ENCODE measurements around the gene SH3BGRL2. TPM values are rescaled to one million over a fixed set of nuclear protein-coding genes. Genes with fewer than 3 reads are reported as not detected.

SH3BGRL2 gene
- total RNA-seq (2014; rRNA removed), result 3.7 and 3.8 TPM in 2 replicates
- percentile 58 among the genes with signal in this experiment for Bru-seq, nascent RNA
- BruChase-seq, experiment 1, labeled RNA remaining after a 6-hour chase, result percentile 56 among the genes with signal in this experiment
- BruChase-seq, experiment 2, labeled RNA remaining after a 2-hour chase, result percentile 56 among the genes with signal in this experiment
- long read RNA-seq, full-length matches to known transcripts, result 12 of 31 reads
- long read RNA-seq, partial matches to known transcripts, result 17 of 31 reads
- long read RNA-seq, other reads (novel, unspliced or antisense), result 2 of 31 reads

DNA sequence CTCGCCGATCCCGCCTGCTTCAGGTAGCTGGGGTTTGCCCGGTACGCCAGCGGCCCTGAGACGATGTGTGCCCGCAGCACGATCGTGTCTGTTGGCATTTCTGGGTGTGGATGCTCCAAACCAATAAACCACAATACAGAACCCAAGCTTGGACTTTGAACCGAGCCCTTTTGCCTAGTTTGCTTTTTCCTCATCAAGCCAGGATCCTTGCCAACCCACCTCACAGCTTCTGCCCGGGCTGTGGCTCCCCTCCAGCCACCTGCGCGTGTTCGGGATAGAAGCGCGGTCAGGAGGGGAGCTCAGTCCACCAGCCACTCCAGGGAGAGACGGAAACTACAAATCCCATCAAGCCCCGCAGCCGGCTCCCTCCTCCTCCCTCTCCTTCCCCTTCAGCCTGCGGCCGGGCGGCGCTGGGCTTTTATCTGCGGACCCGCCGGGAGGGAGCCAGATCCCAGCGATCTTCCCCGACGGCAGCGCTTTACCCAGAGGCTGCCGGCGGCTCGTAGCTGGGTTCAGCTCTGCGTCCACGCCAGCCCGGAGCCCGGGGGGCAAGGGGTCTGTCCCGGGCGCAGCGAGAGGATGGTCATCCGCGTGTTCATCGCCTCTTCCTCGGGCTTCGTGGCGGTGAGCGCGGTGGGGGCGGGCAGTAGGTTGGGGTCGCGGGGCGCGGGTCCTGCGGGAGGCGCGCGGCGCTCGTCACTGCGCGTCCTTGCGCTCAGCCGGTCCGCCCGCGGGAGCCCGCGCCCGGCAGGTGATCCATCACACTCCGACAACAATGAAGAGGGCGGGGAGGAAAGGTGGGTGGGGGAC is at the start of gene SH3BGRL2:
Gene SH3BGRL2, plus strand, starts transcription at position 447 of the 810 bp plus-strand sequence. Its CDS starts 133 bp downstream, at position 580.
- DNase-seq, result peak; percentile 63
- intact Hi-C loops (cut with micrococcal nuclease), result loop anchor here (5.0 kb wide), 1 partner anchor 41 kb away; no protein-coding TSS in a partner anchor
- TSS peak; percentile 35 for BruUV-seq (replicated peaks)
- Histone ChIP-seq H4K20me1 (ENCODE audit: low read length) (no peaks in the 10 kb centered on the region), H3K4me3 (ENCODE audit: low read length) (peak within 1 kb of the TSS; percentile 94), H3K4me2 (ENCODE audit: low read length) (peak within 1 kb of the TSS; percentile 97), H3K9me3 (ENCODE audit: low read length) (no peaks in the 10 kb centered on the region), H3K27me3 (ENCODE audit: low read length) (no peaks in the 10 kb centered on the region), H3K9me2 (replicated peaks; ENCODE audit: low read length) (no peaks in the 10 kb centered on the region), H3F3A (ENCODE audit: low read length, unreplicated experiment) (no peaks in the 10 kb centered on the region), H3K27ac (ENCODE audit: low read length) (no peak within 1 kb of the TSS), H3K36me3 (ENCODE audit: low read depth, low read length) (no peaks in the 10 kb centered on the region), H3K4me1 (ENCODE audit: insufficient read depth, low read length) (peaks cover 26% of the 10 kb centered on the region), H2AFZ (ENCODE audit: low read length) (peak within 1 kb of the TSS; percentile 98), H3K9ac (ENCODE audit: low read length) (peak within 1 kb of the TSS; percentile 72), H3K79me2 (ENCODE audit: low read length) (no peaks in the 10 kb centered on the region)
- POLR2A ChIA-PET (ENCODE audit: unreplicated experiment), result interaction anchor here (0.6 to 0.7 kb wide), 3 partner anchors 9 to 764 kb away, joined by 3 to 9 read pairs (median 3); no protein-coding TSS in a partner anchor
- ATAC-seq, result peak; percentile 79
- CTCF ChIA-PET, result interaction anchor here (1.0 to 1.1 kb wide), 2 partner anchors 41 to 61 kb away, joined by 4 to 6 read pairs; no protein-coding TSS in a partner anchor
- TF ChIP-seq EZH2 (IDR thresholded peaks at IDR 0.05; ENCODE audit: low read length, unreplicated experiment) (no peak), EZH2phosphoT487 (IDR thresholded peaks at IDR 0.05; ENCODE audit: borderline replicate concordance, low read length) (no peak)

DNA sequence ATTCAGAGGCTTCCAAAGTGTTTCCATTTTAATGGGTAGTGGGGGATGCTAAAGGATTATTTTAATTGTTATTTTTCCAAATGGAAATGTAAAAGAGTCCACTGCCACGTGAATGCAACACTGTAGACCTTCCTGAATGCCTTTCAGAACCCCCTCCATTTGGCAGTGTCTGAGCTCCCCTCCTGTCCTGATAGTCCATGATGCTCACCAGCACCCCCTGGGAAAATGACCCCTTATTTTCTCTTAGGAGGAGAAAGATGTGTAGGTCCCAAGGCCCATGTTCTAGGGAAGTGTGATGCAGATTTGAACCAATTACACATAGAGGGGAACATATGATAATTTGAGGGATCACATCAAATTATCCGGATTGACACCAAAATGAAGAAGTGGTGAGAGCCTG is 46.8 kb upstream of the SH3BGRL2 start:
- Histone ChIP-seq H3K4me1 (ENCODE audit: insufficient read depth, low read length) (no peaks in the 10 kb centered on the region), H3K27me3 (ENCODE audit: low read length) (no peaks in the 10 kb centered on the region), H3K4me2 (ENCODE audit: low read length) (no peak overlapping the region), H3K9me2 (replicated peaks; ENCODE audit: low read length) (no peaks in the 10 kb centered on the region), H4K20me1 (ENCODE audit: low read length) (no peaks in the 10 kb centered on the region), H3K27ac (ENCODE audit: low read length) (no peak overlapping the region), H3K79me2 (ENCODE audit: low read length) (no peaks in the 10 kb centered on the region), H3F3A (ENCODE audit: low read length, unreplicated experiment) (no peaks in the 10 kb centered on the region), H2AFZ (ENCODE audit: low read length) (no peak overlapping the region), H3K4me3 (ENCODE audit: low read length) (no peak overlapping the region), H3K9me3 (ENCODE audit: low read length) (no peaks in the 10 kb centered on the region), H3K36me3 (ENCODE audit: low read depth, low read length) (no peaks in the 10 kb centered on the region), H3K9ac (ENCODE audit: low read length) (no peak overlapping the region)
- intact Hi-C loops (cut with micrococcal nuclease), result no loop called here
- ChIA-PET CTCF (no interaction called here), POLR2A (ENCODE audit: unreplicated experiment) (no interaction called here)
- no peak for DNase-seq
- TF ChIP-seq EZH2phosphoT487 (IDR thresholded peaks at IDR 0.05; ENCODE audit: borderline replicate concordance, low read length) (no peak), EZH2 (IDR thresholded peaks at IDR 0.05; ENCODE audit: low read length, unreplicated experiment) (no peak)
- TF ChIP-seq, protein P1, sequence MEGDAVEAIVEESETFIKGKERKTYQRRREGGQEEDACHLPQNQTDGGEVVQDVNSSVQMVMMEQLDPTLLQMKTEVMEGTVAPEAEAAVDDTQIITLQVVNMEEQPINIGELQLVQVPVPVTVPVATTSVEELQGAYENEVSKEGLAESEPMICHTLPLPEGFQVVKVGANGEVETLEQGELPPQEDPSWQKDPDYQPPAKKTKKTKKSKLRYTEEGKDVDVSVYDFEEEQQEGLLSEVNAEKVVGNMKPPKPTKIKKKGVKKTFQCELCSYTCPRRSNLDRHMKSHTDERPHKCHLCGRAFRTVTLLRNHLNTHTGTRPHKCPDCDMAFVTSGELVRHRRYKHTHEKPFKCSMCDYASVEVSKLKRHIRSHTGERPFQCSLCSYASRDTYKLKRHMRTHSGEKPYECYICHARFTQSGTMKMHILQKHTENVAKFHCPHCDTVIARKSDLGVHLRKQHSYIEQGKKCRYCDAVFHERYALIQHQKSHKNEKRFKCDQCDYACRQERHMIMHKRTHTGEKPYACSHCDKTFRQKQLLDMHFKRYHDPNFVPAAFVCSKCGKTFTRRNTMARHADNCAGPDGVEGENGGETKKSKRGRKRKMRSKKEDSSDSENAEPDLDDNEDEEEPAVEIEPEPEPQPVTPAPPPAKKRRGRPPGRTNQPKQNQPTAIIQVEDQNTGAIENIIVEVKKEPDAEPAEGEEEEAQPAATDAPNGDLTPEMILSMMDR (conservative IDR thresholded peaks at IDR 0.05; ENCODE audit: low read depth, low read length), result 0 out of 2 replicates have a peak, but pooled peaks have one; percentile 9
- BruUV-seq (replicated peaks), result no TSS peak
- no peak for ATAC-seq

GRCh38 chr6:79586548-79586947 is 44.6 kb upstream of the SH3BGRL2 start:
- intact Hi-C loops (cut with micrococcal nuclease), result no loop called here
- H2AFZ ChIP-seq (ENCODE audit: low read length), result no peak overlapping the region
- H3K27me3 ChIP-seq (ENCODE audit: low read length), result no peaks in the 10 kb centered on the region
- BruUV-seq (replicated peaks), result no TSS peak
- no peak overlapping the region for H3K27ac ChIP-seq (ENCODE audit: low read length)
- CTCF ChIA-PET, result no interaction called here
- POLR2A ChIA-PET (ENCODE audit: unreplicated experiment), result no interaction called here
- no peaks in the 10 kb centered on the region for H4K20me1 ChIP-seq (ENCODE audit: low read length)
- no peaks in the 10 kb centered on the region for H3K79me2 ChIP-seq (ENCODE audit: low read length)
- no peaks in the 10 kb centered on the region for H3K4me1 ChIP-seq (ENCODE audit: insufficient read depth, low read length)
- DNase-seq (peak; percentile 60), ATAC-seq (peak; percentile 84)
- TF ChIP-seq EZH2phosphoT487 (IDR thresholded peaks at IDR 0.05; ENCODE audit: borderline replicate concordance, low read length), result no peak
- TF ChIP-seq, protein P1 (conservative IDR thresholded peaks at IDR 0.05; ENCODE audit: low read depth, low read length), result peak; percentile 59
- H3K9me3 ChIP-seq (ENCODE audit: low read length), result no peaks in the 10 kb centered on the region
- H3K4me2 ChIP-seq (ENCODE audit: low read length), result no peak overlapping the region
- no peak overlapping the region for H3K9ac ChIP-seq (ENCODE audit: low read length)
- no peaks in the 10 kb centered on the region for H3K9me2 ChIP-seq (replicated peaks; ENCODE audit: low read length)
- no peak overlapping the region for H3K4me3 ChIP-seq (ENCODE audit: low read length)
- no peaks in the 10 kb centered on the region for H3F3A ChIP-seq (ENCODE audit: low read length, unreplicated experiment)
- H3K36me3 ChIP-seq (ENCODE audit: low read depth, low read length), result no peaks in the 10 kb centered on the region

Measured in PC-3 (cell line).